Kidney epithelial cell (primary cell): ENCODE data around the gene CEP170B. TPM values are rescaled to one million over a fixed set of nuclear protein-coding genes. Genes with fewer than 3 reads are reported as not detected.

Source experiments
- DNase-seq: peaks from one replicate; pipeline ENCODE4 v3.0.0-alpha.2; 2010; ENCODE audit warnings: low read depth
- H3K27me3 ChIP-seq: 2 replicates; pipeline ENCODE4 v1.6.0; 2011; ENCODE audit warnings: low read length; ENCODE audit not compliant: control insufficient read depth, insufficient read depth
- H3K36me3 ChIP-seq: 2 replicates; pipeline ENCODE4 v1.5.1; 2011; ENCODE audit warnings: low read length; ENCODE audit not compliant: control insufficient read depth, insufficient read depth
- H3K4me3 ChIP-seq: 2 replicates; pipeline ENCODE4 v1.5.1; 2011; ENCODE audit warnings: low read depth, mild to moderate bottlenecking, control low read depth, low read length
- total RNA-seq: library from RNA; depleted of rRNA; stranded (reverse); fragments of >200 nt; gene quantifications from 2 replicates; pipeline ENCODE4 v1.2.3, GENCODE V29; 2015
- TF ChIP-seq, protein P1 (sequence below): IDR thresholded peaks from 2 replicates; pipeline ENCODE4 v1.5.1; 2011; ENCODE audit warnings: mild to moderate bottlenecking, moderate library complexity, low read length, control low read depth, inconsistent platforms; ENCODE audit not compliant: insufficient read depth, poor library complexity, severe bottlenecking

CEP170B gene
- total RNA-seq, 1 donor from 2014 or later, result 51.9 TPM

DNA sequence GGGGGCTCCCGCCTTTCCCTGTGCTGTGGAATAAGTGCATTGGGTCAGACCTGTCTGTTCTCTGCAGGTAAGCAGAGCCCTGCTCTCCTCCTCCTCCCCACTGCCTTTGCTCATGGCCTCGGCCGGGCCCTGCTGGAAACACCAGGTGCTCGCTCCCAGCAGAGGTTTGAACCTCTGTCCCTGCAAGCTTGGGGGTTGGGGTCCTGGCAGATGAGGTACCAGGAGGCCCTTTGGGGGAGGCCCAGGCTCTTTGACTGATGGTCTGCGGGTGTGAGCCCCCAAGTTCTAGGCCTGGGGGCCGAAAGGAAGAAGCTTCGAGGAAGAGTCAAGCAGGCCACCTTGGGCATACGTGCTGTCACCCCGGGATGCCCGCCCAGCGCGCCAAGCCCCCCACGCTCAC lies 22.1 kb upstream of the CEP170B start:
- Histone ChIP-seq H3K36me3 (no peaks in the 10 kb centered on the region), H3K4me3 (no peak overlapping the region), H3K27me3 (peaks cover 33% of the 10 kb centered on the region)
- TF ChIP-seq, protein P1, sequence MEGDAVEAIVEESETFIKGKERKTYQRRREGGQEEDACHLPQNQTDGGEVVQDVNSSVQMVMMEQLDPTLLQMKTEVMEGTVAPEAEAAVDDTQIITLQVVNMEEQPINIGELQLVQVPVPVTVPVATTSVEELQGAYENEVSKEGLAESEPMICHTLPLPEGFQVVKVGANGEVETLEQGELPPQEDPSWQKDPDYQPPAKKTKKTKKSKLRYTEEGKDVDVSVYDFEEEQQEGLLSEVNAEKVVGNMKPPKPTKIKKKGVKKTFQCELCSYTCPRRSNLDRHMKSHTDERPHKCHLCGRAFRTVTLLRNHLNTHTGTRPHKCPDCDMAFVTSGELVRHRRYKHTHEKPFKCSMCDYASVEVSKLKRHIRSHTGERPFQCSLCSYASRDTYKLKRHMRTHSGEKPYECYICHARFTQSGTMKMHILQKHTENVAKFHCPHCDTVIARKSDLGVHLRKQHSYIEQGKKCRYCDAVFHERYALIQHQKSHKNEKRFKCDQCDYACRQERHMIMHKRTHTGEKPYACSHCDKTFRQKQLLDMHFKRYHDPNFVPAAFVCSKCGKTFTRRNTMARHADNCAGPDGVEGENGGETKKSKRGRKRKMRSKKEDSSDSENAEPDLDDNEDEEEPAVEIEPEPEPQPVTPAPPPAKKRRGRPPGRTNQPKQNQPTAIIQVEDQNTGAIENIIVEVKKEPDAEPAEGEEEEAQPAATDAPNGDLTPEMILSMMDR, result no peak
- no peak for DNase-seq

DNA sequence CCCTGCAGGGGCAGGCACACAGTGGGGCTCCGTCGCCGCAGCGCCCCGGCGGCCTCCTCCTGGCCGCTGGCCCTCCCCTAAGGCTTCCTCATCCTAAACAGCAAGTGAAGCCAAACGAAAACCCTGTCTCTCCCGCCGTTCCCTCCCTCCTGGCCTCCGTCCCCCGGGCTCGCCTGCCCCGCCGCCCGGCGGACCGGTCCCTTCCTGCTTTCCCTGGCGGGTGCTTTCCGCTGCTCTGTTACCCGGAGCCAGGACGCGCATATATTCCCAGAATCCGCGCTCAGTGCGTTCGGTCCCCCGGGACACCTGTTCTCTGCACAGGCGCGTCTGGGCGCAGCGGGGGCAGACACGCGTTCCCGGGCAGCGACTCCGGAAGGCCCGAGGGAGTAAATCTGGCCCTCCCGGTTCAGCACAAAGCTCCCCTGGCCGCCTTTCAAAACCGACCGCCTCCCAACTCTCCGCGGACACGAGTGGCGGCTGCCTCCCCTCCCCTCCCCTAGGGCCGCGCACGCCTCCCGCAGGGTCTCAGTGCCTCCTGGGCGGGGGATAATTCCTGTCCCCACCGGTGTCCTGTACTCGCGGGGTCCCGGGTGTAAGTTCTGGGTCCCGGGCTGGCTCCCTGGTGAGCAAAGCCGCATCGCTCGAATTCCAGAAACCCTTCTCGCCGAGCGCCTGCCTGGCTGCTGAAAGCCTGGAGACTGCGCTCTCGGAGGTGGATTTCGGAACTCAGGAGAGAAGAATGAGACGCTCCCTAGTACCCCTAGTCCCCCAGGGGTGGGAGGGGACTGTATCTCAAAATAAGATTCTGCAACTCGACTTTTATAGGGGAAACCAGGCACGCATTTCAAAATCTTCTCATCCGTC lies 21.4 kb upstream of the CEP170B start:
- no peak for DNase-seq
- H3K27me3 ChIP-seq, result peaks cover 33% of the 10 kb centered on the region
- TF ChIP-seq, protein P1, result no peak
- no peaks in the 10 kb centered on the region for H3K36me3 ChIP-seq
- H3K4me3 ChIP-seq, result peak overlapping the region; percentile 31

DNA sequence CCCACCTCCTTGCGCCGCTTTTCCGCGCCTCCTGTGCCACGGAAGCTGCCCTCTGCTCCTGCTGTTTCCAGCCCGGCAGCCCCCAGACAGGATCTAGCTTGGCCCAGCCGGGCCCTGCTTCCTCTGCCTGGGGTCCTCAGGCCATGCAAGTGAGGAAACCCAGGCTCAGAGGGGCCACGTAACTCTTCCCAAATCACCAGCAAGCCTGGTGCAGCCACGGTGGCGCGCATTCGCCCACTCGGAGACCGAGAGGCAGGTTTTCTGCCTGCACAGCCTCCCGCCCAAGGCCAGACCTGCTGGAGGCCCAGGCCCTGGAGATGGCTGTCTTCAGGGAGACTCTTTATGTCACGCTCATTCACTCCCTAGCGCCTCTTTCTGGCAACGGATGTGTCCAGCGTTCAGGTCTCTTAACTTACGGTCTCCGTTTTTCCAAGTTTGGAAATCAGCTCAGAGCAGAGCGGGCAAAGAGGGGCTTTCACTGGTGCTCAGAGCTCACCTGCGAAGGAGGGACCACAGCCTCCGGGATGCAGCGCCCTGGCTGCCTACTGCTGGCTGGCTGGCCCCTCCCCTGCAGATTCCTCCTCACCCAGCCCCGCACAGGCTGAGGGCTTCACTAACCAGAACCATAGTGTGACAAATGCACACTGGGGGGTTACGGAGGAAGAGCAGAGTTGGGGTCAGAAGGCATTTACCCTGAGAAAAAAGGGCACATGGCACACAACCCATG lies 20.6 kb upstream of the CEP170B start:
- TF ChIP-seq, protein P1, result no peak
- no peak overlapping the region for H3K4me3 ChIP-seq

DNA sequence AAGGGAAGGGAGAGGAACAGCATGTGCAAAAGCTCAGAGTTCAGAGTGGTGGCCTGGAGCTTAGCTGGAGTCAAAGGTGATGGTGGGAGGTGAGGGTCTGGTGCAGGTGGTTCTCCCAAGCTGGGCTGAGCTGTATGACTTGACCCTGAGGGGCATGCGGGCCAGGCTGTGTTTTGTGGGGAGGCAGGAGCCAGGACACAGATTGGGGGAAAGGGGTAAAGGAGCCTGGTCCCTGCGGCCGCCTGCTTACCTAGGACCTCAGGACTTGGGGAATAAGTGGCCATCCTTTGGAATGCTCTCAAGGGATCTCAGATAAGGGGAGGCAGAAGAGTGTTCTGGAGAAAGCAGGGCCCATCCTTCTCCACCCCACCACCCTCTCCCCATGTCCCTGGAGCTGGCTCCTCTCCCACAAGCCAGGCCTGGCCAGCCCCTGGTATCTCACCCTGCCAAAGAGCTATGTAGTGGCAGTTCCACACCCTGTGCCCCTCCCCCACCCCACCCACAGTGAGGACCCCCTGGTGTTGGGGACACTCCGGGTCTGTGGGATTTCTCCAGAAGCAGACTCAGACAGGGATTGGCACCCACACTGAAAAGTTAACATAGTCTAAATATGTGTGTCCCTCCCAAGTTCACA lies 19.9 kb upstream of the CEP170B start:
- TF ChIP-seq, protein P1, result no peak
- no peak for DNase-seq
- peaks cover 33% of the 10 kb centered on the region for H3K27me3 ChIP-seq

More for the DNA sequence above, 20.6 kb upstream of the CEP170B start:
- Histone ChIP-seq H3K36me3 (no peaks in the 10 kb centered on the region), H3K27me3 (peaks cover 33% of the 10 kb centered on the region)
- no peak for DNase-seq

DNA sequence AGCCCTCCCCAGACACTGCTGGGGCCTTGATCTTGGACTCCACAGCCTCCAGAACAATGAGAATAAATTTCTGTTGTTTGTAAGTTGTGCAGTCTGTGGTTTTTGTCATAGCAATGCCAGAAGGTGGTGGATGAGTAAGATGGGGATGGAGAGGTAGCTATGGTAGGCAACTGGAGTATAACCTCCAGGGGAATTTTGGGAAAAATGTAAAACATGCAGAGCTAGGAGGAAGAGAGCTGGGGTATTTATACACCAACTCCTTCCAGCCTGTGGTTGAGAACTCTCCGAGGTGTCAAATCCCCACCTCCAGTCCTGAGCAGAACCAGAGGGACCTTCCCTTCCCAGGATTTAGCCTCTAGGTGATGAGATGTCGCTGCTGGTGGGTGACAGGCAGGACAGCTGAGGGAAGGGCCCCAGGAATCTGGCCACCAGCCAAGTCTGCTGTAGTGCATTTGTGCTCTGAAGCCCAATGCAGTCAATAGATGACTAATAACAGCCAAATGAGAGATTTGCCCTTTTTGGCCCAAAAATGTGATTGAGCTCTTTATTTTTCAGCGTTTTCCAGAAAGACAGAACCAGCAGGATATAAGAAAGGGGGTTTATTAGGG lies 19.1 kb upstream of the CEP170B start:
- no peak for DNase-seq
- peaks cover 33% of the 10 kb centered on the region for H3K27me3 ChIP-seq

More for the DNA sequence above, 19.9 kb upstream of the CEP170B start:
- Histone ChIP-seq H3K4me3 (no peak overlapping the region), H3K36me3 (no peaks in the 10 kb centered on the region)

More for the DNA sequence above, 19.1 kb upstream of the CEP170B start:
- H3K36me3 ChIP-seq, result no peaks in the 10 kb centered on the region
- no peak overlapping the region for H3K4me3 ChIP-seq
- TF ChIP-seq, protein P1, result no peak
